ENCODE measurements around the gene ARHGEF35. TPM values are rescaled to one million over a fixed set of nuclear protein-coding genes. Genes with fewer than 3 reads are reported as not detected.
"Not testable (repeated sequence)": the region's sequence is repeated elsewhere in the genome, so short reads cannot be mapped to it uniquely, and the experiment has no call there.

ARHGEF35 gene
- total and polyA plus RNA-seq, 2 experiments from 2014 or later, result 4.3 to 5.8 TPM

DNA sequence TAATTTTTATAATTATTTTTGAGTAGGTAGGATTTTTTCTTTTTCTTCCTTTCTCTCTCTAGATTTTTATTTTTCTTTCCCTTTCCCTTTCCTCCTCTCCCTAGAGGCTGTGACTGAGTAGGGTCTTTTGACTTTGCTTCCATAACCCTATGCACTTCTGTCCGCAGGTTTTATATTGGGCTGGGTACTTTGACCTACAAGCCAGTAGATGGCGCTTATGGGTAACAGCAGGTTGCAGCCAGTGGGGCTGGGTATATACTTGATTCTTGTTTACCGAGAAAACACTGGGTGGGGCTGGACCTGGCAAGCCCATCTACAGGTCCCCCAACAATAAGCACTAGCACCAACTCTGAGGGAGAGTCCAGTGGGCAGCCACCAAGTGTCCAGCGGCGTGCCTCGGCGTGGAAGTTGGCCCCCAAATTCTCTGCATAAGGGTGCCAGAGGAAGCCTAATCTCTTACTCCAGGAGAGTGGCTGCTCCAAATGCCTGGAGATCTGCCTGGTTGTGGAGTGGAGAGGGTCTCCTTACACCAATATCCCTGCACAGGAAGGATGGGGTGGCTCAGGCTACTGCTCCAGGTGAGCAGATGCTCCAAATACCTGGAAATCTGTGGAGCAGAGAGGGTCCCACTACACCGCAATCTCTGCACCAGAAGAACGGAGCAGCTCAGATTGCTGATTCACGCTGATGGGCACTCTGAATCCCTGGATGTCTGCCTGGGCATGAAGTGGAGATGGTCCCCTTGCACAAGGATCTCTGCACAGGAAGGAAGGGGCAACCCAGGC is 17.1 kb downstream of the ARHGEF35 start:
- in situ Hi-C loops (cut with MboI); H3F3A ChIP-seq (ENCODE audit: insufficient read depth); H3K9me3 ChIP-seq (ENCODE audit: low read depth); H3K4me1 ChIP-seq (ENCODE audit: insufficient read depth); H3K27ac ChIP-seq; H2AFZ ChIP-seq; H4K20me1 ChIP-seq (ENCODE audit: insufficient read depth); H3K27me3 ChIP-seq (replicated peaks; ENCODE audit: insufficient read depth); H3K4me3 ChIP-seq; H3K9ac ChIP-seq; H3K36me3 ChIP-seq (ENCODE audit: low read depth); H3K79me2 ChIP-seq (ENCODE audit: insufficient read depth); H3K4me2 ChIP-seq (ENCODE audit: unreplicated experiment); H3K9me2 ChIP-seq (ENCODE audit: insufficient read depth): not testable (repeated sequence)
- DNase-seq, result peak; percentile 42
- 45 to 49% methylated on average over 7 of the region's 10 CpGs for WGBS, 2 experiments (ENCODE audit: low coverage in 1 of 2, low lambda C conversion rate in 2 of 2, missing lambda C conversion rate in 2 of 2)

GRCh38 chr7:144174613-144175012 is 21.0 kb downstream of the ARHGEF35 start:
- Histone ChIP-seq H3K4me2 (ENCODE audit: unreplicated experiment) (no peak overlapping the region), H2AFZ (no peak overlapping the region), H4K20me1 (ENCODE audit: insufficient read depth) (no peaks in the 10 kb centered on the region), H3K9ac (no peak overlapping the region), H3K4me1 (ENCODE audit: insufficient read depth) (no peaks in the 10 kb centered on the region), H3K79me2 (ENCODE audit: insufficient read depth) (no peaks in the 10 kb centered on the region), H3K9me2 (ENCODE audit: insufficient read depth) (no peaks in the 10 kb centered on the region), H3K36me3 (ENCODE audit: low read depth) (no peaks in the 10 kb centered on the region), H3F3A (ENCODE audit: insufficient read depth) (no peaks in the 10 kb centered on the region), H3K9me3 (ENCODE audit: low read depth) (no peaks in the 10 kb centered on the region), H3K4me3 (no peak overlapping the region), H3K27me3 (replicated peaks; ENCODE audit: insufficient read depth) (no peaks in the 10 kb centered on the region), H3K27ac (no peak overlapping the region)
- 79 to 80% methylated on average over 4 to 5 of the region's 5 CpGs for WGBS, 2 experiments (ENCODE audit: low coverage in 1 of 2, low lambda C conversion rate in 2 of 2, missing lambda C conversion rate in 2 of 2)
- no peak for DNase-seq
- TF ChIP-seq EZH2 (IDR thresholded peaks at IDR 0.05; ENCODE audit: insufficient read depth, poor library complexity, severe bottlenecking) (no peak), EZH2phosphoT487 (IDR thresholded peaks at IDR 0.05; ENCODE audit: insufficient read depth, low read depth) (no peak)
- in situ Hi-C loops (cut with MboI), result no loop called here

GRCh38 chr7:144171594-144172350 is 23.9 kb downstream of the ARHGEF35 start:
- H3F3A ChIP-seq (ENCODE audit: insufficient read depth); H3K9me2 ChIP-seq (ENCODE audit: insufficient read depth); H3K4me1 ChIP-seq (ENCODE audit: insufficient read depth); H3K27ac ChIP-seq; H3K4me2 ChIP-seq (ENCODE audit: unreplicated experiment); H3K9me3 ChIP-seq (ENCODE audit: low read depth); H3K79me2 ChIP-seq (ENCODE audit: insufficient read depth); DNase-seq; H2AFZ ChIP-seq; H3K4me3 ChIP-seq; H3K36me3 ChIP-seq (ENCODE audit: low read depth); H3K9ac ChIP-seq; H4K20me1 ChIP-seq (ENCODE audit: insufficient read depth); in situ Hi-C loops (cut with MboI); H3K27me3 ChIP-seq (replicated peaks; ENCODE audit: insufficient read depth): not testable (repeated sequence)
- 52 to 56% methylated on average over 4 of the region's 4 CpGs for WGBS, 2 experiments (ENCODE audit: low coverage in 1 of 2, low lambda C conversion rate in 2 of 2, missing lambda C conversion rate in 2 of 2)

- H3K27ac ChIP-seq, result no peak overlapping the region
These were observed 30.8 kb downstream of the ARHGEF35 start for GRCh38 chr7:144164784-144165183.

More at GRCh38 chr7:144164784-144165183, 30.8 kb downstream of the ARHGEF35 start:
- Histone ChIP-seq H3K9me2 (ENCODE audit: insufficient read depth) (no peaks in the 10 kb centered on the region), H3K79me2 (ENCODE audit: insufficient read depth) (no peaks in the 10 kb centered on the region), H3K9me3 (ENCODE audit: low read depth) (no peaks in the 10 kb centered on the region), H4K20me1 (ENCODE audit: insufficient read depth) (no peaks in the 10 kb centered on the region), H3K4me3 (no peak overlapping the region), H2AFZ (no peak overlapping the region), H3K36me3 (ENCODE audit: low read depth) (no peaks in the 10 kb centered on the region), H3F3A (ENCODE audit: insufficient read depth) (no peaks in the 10 kb centered on the region), H3K27me3 (replicated peaks; ENCODE audit: insufficient read depth) (no peaks in the 10 kb centered on the region), H3K4me2 (ENCODE audit: unreplicated experiment) (no peak overlapping the region), H3K4me1 (ENCODE audit: insufficient read depth) (no peaks in the 10 kb centered on the region), H3K9ac (no peak overlapping the region)
- DNase-seq, result no peak
- in situ Hi-C loops (cut with MboI), result no loop called here
- TF ChIP-seq EZH2 (IDR thresholded peaks at IDR 0.05; ENCODE audit: insufficient read depth, poor library complexity, severe bottlenecking) (no peak), EZH2phosphoT487 (IDR thresholded peaks at IDR 0.05; ENCODE audit: insufficient read depth, low read depth) (no peak)
- WGBS, 2 experiments (ENCODE audit: low coverage in 1 of 2, low lambda C conversion rate in 2 of 2, missing lambda C conversion rate in 2 of 2), result 36 to 43% methylated on average over 2 of the region's 2 CpGs

Data from GM23248 (cell line).